ENCODE measurements around the gene VWA3A.

- TF ChIP-seq CTCF (IDR thresholded peaks at IDR 0.05) (no peak), POLR2A (IDR thresholded peaks at IDR 0.05) (no peak)
These were observed 49.4 kb downstream of the VWA3A start for GRCh38 chr16:22141767-22142166.

Measured in lower leg skin (tissue), 3 donors.